WI38 (cell line): ENCODE data around the gene ARHGAP5.

ENCODE experiments used
- H3K4me3 ChIP-seq: 2 replicates; pipeline ENCODE4 v1.5.1; 2011; ENCODE audit warnings: low read depth, mild to moderate bottlenecking, control low read depth, low read length
- CTCF ChIP-seq: IDR thresholded peaks from 2 replicates; pipeline ENCODE4 v1.5.1; 2012; ENCODE audit warnings: low read depth, mild to moderate bottlenecking, control low read depth, low read length

ARHGAP5 gene

GRCh38 chr14:32083789-32084188 lies 6.7 kb downstream of the ARHGAP5 start:
- no peak overlapping the region for H3K4me3 ChIP-seq
- TF ChIP-seq CTCF: no peak

GRCh38 chr14:32085182-32085844 lies 8.2 kb downstream of the ARHGAP5 start:
- no peak overlapping the region for H3K4me3 ChIP-seq
- TF ChIP-seq CTCF: no peak

GRCh38 chr14:32085845-32086383 lies 8.8 kb downstream of the ARHGAP5 start:
- no peak overlapping the region for H3K4me3 ChIP-seq
- no peak for TF ChIP-seq CTCF

GRCh38 chr14:32087173-32087861 lies 10.2 kb downstream of the ARHGAP5 start:
- no peak for TF ChIP-seq CTCF
- H3K4me3 ChIP-seq: no peak overlapping the region

GRCh38 chr14:32087907-32088306 lies 10.8 kb downstream of the ARHGAP5 start:
- no peak for TF ChIP-seq CTCF

GRCh38 chr14:32090686-32091085 lies 13.6 kb downstream of the ARHGAP5 start:
- TF ChIP-seq CTCF: no peak

More at GRCh38 chr14:32087907-32088306, 10.8 kb downstream of the ARHGAP5 start:
- no peak overlapping the region for H3K4me3 ChIP-seq

GRCh38 chr14:32099473-32099872 lies 22.4 kb downstream of the ARHGAP5 start:
- no peak overlapping the region for H3K4me3 ChIP-seq
- TF ChIP-seq CTCF: no peak

More at GRCh38 chr14:32090686-32091085, 13.6 kb downstream of the ARHGAP5 start:
- H3K4me3 ChIP-seq: no peak overlapping the region
